ENCODE results near the gene OSTM1. TPM values are rescaled to one million over a fixed set of nuclear protein-coding genes. Genes with fewer than 3 reads are reported as not detected.

OSTM1 gene
- total and polyA plus RNA-seq, 2 donors (not counting 1 experiment from before 2014, with no cell fraction given) = 6.2 to 41.7 TPM

- Histone ChIP-seq H3K4me1 (ENCODE audit: control insufficient read depth in 2 of 2, insufficient read depth in 2 of 2, low read length in 2 of 2) (no peaks in the 10 kb centered on the region), H3K4me2 (replicated peaks; ENCODE audit: low read depth, low read length, poor library complexity, severe bottlenecking) (no peak overlapping the region), H3K27ac (ENCODE audit: low read length in 2 of 2) (no peak overlapping the region), H3K9me3 (ENCODE audit: control extremely low read depth in 1 of 3, control insufficient read depth in 2 of 3, insufficient read depth in 1 of 3, low read length in 2 of 3) (no peaks in the 10 kb centered on the region), H3K36me3 (replicated peaks in 1 of 2; ENCODE audit: control extremely low read depth in 1 of 2, control insufficient read depth in 1 of 2, extremely low read depth in 1 of 2, insufficient read depth in 2 of 2, low read length in 1 of 2) (peaks cover 9 to 11% of the 10 kb centered on the region in 2 experiments), H3K79me2 (ENCODE audit: control insufficient read depth, insufficient read depth, low read length) (no peaks in the 10 kb centered on the region), H3K27me3 (replicated peaks in 1 of 4; ENCODE audit: control extremely low read depth in 1 of 4, control insufficient read depth in 3 of 4, insufficient read depth in 4 of 4, low read length in 3 of 4) (no peaks in the 10 kb centered on the region), H2AFZ (ENCODE audit: insufficient read depth, low read depth, low read length, poor library complexity, severe bottlenecking) (no peak overlapping the region), H4K20me1 (ENCODE audit: control insufficient read depth, insufficient read depth, low read length, poor library complexity, severe bottlenecking) (no peaks in the 10 kb centered on the region), H3K9ac (ENCODE audit: low read length) (no peak overlapping the region), H3K4me3 (ENCODE audit: control extremely low read depth in 1 of 5, extremely low read depth in 1 of 5, insufficient read depth in 1 of 5, low read depth in 2 of 5, low read length in 4 of 5) (no peak overlapping the region)
- TF ChIP-seq EZH2 (IDR thresholded peaks at IDR 0.05; ENCODE audit: borderline replicate concordance, insufficient read depth, low read depth, low read length, poor library complexity, severe bottlenecking) (no peak), CTCF (IDR thresholded peaks at IDR 0.05) (no peak)
- ATAC-seq (ENCODE audit: low read depth) (no peak), DNase-seq (no peak)
- CTCF ChIA-PET = interaction anchor here (1.0 to 2.7 kb wide), 3 partner anchors 10 to 204 kb away, joined by 3 to 12 read pairs (median 3); no protein-coding TSS in a partner anchor
- Mint-ChIP-seq H3K4me1 (peaks cover 2% of the 10 kb centered on the region), H3K4me3 (no peak overlapping the region), H3K27me3 (no peaks in the 10 kb centered on the region), H3K9me3 (ENCODE audit: insufficient read depth) (no peaks in the 10 kb centered on the region), H3K27ac (no peak overlapping the region)
- intact Hi-C loops (cut with micrococcal nuclease) = loop anchor here (5.0 kb wide), 2 partner anchors 734 to 919 kb away; no protein-coding TSS in a partner anchor
- POLR2A ChIA-PET = no interaction called here
Measured at GRCh38 chr6:108051481-108051880, 23.1 kb downstream of the OSTM1 start.

GRCh38 chr6:108039681-108040080, 34.9 kb downstream of the OSTM1 start:
- peaks cover 4 to 20% of the 10 kb centered on the region in 2 experiments for H3K36me3 ChIP-seq (replicated peaks in 1 of 2; ENCODE audit: control extremely low read depth in 1 of 2, control insufficient read depth in 1 of 2, extremely low read depth in 1 of 2, insufficient read depth in 2 of 2, low read length in 1 of 2)
- no peak overlapping the region for H3K4me3 Mint-ChIP-seq
- ATAC-seq (ENCODE audit: low read depth) (no peak), DNase-seq (no peak)
- no peaks in the 10 kb centered on the region for H3K79me2 ChIP-seq (ENCODE audit: control insufficient read depth, insufficient read depth, low read length)
- TF ChIP-seq CTCF (IDR thresholded peaks at IDR 0.05) (no peak), EZH2 (IDR thresholded peaks at IDR 0.05; ENCODE audit: borderline replicate concordance, insufficient read depth, low read depth, low read length, poor library complexity, severe bottlenecking) (no peak)
- H2AFZ ChIP-seq (ENCODE audit: insufficient read depth, low read depth, low read length, poor library complexity, severe bottlenecking) = no peak overlapping the region
- H3K27me3 Mint-ChIP-seq = no peaks in the 10 kb centered on the region
- H3K4me2 ChIP-seq (replicated peaks; ENCODE audit: low read depth, low read length, poor library complexity, severe bottlenecking) = no peak overlapping the region
- no peak overlapping the region for H3K4me3 ChIP-seq (ENCODE audit: control extremely low read depth in 1 of 5, extremely low read depth in 1 of 5, insufficient read depth in 1 of 5, low read depth in 2 of 5, low read length in 4 of 5)
- H3K9me3 ChIP-seq (ENCODE audit: control extremely low read depth in 1 of 3, control insufficient read depth in 2 of 3, insufficient read depth in 1 of 3, low read length in 2 of 3) = no peaks in the 10 kb centered on the region
- H3K9ac ChIP-seq (ENCODE audit: low read length) = no peak overlapping the region
- no peak overlapping the region for H3K27ac ChIP-seq (ENCODE audit: low read length in 2 of 2)
- H3K27ac Mint-ChIP-seq = no peak overlapping the region
- intact Hi-C loops (cut with micrococcal nuclease) = no loop called here
- 100% methylated on average over 1 of the region's 8 CpGs for WGBS (ENCODE audit: insufficient coverage)
- H3K4me1 Mint-ChIP-seq = no peaks in the 10 kb centered on the region
- POLR2A ChIA-PET = interaction anchor here (0.6 kb wide), 1 partner anchor 9 kb away, joined by 8 read pairs; no protein-coding TSS in a partner anchor
- H3K27me3 ChIP-seq (replicated peaks in 1 of 4; ENCODE audit: control extremely low read depth in 1 of 4, control insufficient read depth in 3 of 4, insufficient read depth in 4 of 4, low read length in 3 of 4) = no peaks in the 10 kb centered on the region
- CTCF ChIA-PET = interaction anchor here (1.1 kb wide), 1 partner anchor 18 kb away, joined by 9 read pairs; no protein-coding TSS in a partner anchor
- H4K20me1 ChIP-seq (ENCODE audit: control insufficient read depth, insufficient read depth, low read length, poor library complexity, severe bottlenecking) = no peaks in the 10 kb centered on the region
- no peaks in the 10 kb centered on the region for H3K9me3 Mint-ChIP-seq (ENCODE audit: insufficient read depth)
- no peaks in the 10 kb centered on the region for H3K4me1 ChIP-seq (ENCODE audit: control insufficient read depth in 2 of 2, insufficient read depth in 2 of 2, low read length in 2 of 2)

Measured in B cell (primary cell).